Measurements from ENCODE around the gene ACBD4.

The ACBD4 gene

GRCh38 chr17:45104907-45105624 lies 30.4 kb upstream of the ACBD4 start:
- DNase-seq, result no peak

GRCh38 chr17:45106096-45106495 lies 29.4 kb upstream of the ACBD4 start:
- no peak for DNase-seq

GRCh38 chr17:45106582-45106981 lies 28.9 kb upstream of the ACBD4 start:
- no peak for DNase-seq

- no peak for DNase-seq
These were observed 28.0 kb upstream of the ACBD4 start for GRCh38 chr17:45107293-45108010.

- no peak for DNase-seq
These were observed 27.4 kb upstream of the ACBD4 start for GRCh38 chr17:45108051-45108450.

- DNase-seq, result no peak
These were observed 26.6 kb upstream of the ACBD4 start for GRCh38 chr17:45108595-45109521.

- DNase-seq, result no peak
These were observed 24.5 kb upstream of the ACBD4 start for GRCh38 chr17:45110676-45111611.

- no peak for DNase-seq
These were observed 23.6 kb upstream of the ACBD4 start for GRCh38 chr17:45111850-45112249.

GRCh38 chr17:45112559-45113423 lies 22.7 kb upstream of the ACBD4 start:
- no peak for DNase-seq

GRCh38 chr17:45113424-45113754 lies 22.1 kb upstream of the ACBD4 start:
- DNase-seq, result no peak

- DNase-seq, result no peak
These were observed 21.2 kb upstream of the ACBD4 start for GRCh38 chr17:45114117-45114932.

- DNase-seq, result no peak
These were observed 20.4 kb upstream of the ACBD4 start for GRCh38 chr17:45115015-45115625.

GRCh38 chr17:45115871-45116270 lies 19.6 kb upstream of the ACBD4 start:
- no peak for DNase-seq

- DNase-seq, result no peak
These were observed 19.0 kb upstream of the ACBD4 start for GRCh38 chr17:45116434-45117016.

GRCh38 chr17:45117334-45117733 lies 18.2 kb upstream of the ACBD4 start:
- no peak for DNase-seq

- no peak for DNase-seq
These were observed 17.4 kb upstream of the ACBD4 start for GRCh38 chr17:45117848-45118646.

- no peak for DNase-seq
These were observed 16.8 kb upstream of the ACBD4 start for GRCh38 chr17:45118691-45119090.

- DNase-seq, result no peak
These were observed 15.5 kb upstream of the ACBD4 start for GRCh38 chr17:45119964-45120363.

- no peak for DNase-seq
These were observed 14.9 kb upstream of the ACBD4 start for GRCh38 chr17:45120558-45120957.

Data from NCI-H226 (cell line).